LNCaP clone FGC (cell line): ENCODE results near the gene ALOX15.
"Not testable (repeated sequence)": the region's sequence is repeated elsewhere in the genome, so short reads cannot be mapped to it uniquely, and the experiment has no call there.

Experiments used
- DNase-seq: peaks from one replicate; pipeline ENCODE4 v3.0.0-alpha.2; 2011; ENCODE audit warnings: low read depth
- H3K4me3 ChIP-seq: 2 replicates; pipeline ENCODE4 v1.5.1; 2011; ENCODE audit warnings: mild to moderate bottlenecking, low read depth, low read length, control low read depth
- TF ChIP-seq, protein P1 (sequence below): IDR thresholded peaks from 2 replicates; pipeline ENCODE4 v1.5.1; 2012; ENCODE audit warnings: mild to moderate bottlenecking; ENCODE audit not compliant: control insufficient read depth, insufficient read depth; ENCODE audit errors: extremely low read depth

Gene ALOX15

DNA sequence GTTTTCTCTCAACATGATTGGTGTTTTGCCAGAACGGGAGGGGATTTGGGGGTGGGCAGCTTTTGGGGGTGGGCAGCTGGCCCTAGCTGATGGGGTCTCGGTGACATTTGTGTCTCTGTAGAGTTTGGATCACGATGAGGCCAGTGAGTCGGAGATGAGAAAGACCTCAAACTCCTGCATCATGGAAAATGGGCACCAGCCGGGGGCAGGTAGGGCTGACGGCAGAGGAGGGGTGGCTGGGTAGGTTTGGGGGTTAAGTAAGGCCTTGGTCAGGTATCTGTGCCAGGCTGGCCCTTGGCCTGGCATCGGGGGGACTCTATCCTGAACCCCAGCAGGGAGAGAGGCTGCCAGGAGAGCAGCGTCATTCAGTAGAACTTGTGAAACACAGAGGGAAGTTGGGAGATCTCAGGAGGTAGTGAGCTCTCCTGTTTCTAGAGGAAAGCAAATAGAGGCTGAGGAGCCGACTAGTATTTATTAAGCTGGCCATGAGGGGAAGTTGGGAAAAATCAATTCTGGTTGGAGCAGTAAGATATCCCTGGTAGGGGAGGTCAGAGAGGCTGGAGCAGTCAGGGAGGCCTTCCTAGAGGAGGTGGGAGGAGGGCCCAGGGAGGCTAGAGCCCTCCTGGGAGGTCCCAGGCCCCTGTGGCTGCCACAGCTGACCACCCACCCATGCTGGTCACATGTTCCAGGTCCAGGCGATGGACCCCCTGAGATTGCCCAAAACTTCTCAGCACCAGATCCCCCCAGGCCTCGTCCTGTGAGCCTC lies 49.1 kb downstream of the ALOX15 start:
- TF ChIP-seq, protein P1, sequence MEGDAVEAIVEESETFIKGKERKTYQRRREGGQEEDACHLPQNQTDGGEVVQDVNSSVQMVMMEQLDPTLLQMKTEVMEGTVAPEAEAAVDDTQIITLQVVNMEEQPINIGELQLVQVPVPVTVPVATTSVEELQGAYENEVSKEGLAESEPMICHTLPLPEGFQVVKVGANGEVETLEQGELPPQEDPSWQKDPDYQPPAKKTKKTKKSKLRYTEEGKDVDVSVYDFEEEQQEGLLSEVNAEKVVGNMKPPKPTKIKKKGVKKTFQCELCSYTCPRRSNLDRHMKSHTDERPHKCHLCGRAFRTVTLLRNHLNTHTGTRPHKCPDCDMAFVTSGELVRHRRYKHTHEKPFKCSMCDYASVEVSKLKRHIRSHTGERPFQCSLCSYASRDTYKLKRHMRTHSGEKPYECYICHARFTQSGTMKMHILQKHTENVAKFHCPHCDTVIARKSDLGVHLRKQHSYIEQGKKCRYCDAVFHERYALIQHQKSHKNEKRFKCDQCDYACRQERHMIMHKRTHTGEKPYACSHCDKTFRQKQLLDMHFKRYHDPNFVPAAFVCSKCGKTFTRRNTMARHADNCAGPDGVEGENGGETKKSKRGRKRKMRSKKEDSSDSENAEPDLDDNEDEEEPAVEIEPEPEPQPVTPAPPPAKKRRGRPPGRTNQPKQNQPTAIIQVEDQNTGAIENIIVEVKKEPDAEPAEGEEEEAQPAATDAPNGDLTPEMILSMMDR: no peak
- DNase-seq: no peak
- no peak overlapping the region for H3K4me3 ChIP-seq

DNA sequence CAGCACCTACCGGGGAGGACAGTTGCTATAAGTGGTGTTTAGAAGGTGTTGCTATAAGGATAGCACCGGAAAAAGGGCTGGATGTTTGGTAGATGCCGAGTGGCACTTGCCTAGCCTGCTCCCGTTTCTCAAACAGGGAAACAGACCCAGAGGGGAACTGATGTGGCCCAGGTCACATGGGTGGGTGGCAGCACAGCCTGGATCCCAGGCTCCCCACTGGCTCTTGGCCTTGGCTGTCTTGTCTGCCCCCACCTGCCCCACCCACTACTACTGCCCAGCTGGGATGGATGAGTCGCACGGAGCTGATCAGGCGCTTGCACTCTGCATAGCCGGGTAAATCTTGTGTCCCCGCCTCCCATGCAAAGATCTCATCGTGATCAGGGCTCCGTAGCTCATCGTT lies 49.9 kb downstream of the ALOX15 start:
- TF ChIP-seq, protein P1: no peak
- H3K4me3 ChIP-seq: no peak overlapping the region
- no peak for DNase-seq

DNA sequence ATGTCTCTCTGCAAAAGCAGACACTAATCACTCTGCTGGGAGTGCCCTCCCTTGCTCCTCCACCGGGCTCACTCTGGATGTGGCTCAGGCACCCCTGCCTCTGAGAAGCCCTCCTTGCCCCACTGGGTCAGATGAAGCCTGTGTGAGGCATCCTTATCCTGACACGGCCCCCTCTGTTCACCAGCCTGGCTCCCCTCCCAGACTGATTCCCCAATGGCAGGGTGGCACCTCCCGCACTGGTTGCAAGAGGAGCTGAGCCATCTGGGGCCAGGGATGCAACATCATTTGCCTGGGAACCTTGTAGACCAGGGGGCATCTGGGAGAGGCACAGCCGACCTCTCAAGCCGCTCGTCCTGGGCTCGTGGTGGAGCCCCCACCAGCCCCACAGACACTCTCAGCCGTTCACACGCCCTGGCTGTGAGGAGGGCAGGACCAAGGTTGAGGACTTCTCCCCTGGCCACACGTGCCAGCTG lies 50.5 kb downstream of the ALOX15 start:
- H3K4me3 ChIP-seq: no peak overlapping the region
- no peak for DNase-seq
- TF ChIP-seq, protein P1: no peak

DNA sequence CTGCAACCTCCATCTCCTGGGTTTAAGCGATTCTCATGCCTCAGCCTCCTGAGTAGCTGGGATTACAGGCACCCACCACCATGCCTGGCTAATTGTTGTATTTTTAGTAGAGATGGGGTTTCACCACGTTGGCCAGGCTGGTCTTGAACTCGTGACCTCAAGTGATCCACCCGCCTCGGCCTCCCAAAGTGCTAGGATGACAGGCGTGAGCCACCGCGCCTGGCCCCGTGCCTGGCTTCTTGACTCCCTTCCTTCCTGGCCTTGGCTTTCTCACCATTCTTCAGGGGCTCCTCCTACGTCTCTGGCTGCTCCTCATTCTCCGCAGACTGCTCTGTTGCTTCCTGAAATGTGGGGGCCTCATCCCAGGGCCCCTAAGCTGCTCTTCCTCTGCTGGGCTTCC lies 51.4 kb downstream of the ALOX15 start:
- DNase-seq: not testable (repeated sequence)

DNA sequence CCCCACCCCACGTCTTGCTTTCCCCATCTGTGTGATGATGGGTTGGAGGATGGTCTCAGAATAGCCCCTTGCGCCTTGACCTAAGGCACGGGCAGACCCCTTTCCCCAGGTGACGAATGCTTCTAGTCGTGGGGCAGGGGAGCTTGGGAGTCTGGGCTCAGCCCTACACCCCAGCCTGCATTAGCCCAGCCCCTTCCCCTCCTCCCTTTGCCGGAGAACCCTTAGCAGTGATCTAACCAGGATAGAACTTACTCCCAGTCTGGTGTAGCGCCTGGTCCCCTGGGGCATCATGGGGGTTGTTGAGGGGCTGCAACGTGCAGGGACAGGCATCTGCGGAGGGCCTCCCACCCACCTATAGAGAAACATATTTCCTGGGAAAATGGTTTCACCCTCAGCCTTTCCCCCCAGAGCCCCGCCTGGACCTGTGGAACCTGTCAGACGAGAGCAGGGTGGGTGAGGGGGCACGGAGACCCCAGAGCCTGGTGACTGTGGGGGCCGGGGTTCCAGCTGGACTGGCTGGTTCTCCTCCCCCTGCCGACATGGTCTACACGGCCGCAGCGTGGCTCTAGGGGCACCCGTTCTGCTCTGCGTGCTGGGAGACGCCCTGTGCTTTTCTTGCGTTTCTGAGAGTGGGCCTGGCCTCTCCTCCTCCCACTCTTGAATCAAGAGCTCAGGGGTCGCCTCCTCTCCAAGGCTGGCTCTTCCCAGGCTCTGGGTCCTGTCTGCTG lies 52.4 kb downstream of the ALOX15 start:
- TF ChIP-seq, protein P1: no peak
- DNase-seq: no peak
- H3K4me3 ChIP-seq: no peak overlapping the region

More for the DNA sequence above, 51.4 kb downstream of the ALOX15 start:
- not testable (repeated sequence) for H3K4me3 ChIP-seq

DNA sequence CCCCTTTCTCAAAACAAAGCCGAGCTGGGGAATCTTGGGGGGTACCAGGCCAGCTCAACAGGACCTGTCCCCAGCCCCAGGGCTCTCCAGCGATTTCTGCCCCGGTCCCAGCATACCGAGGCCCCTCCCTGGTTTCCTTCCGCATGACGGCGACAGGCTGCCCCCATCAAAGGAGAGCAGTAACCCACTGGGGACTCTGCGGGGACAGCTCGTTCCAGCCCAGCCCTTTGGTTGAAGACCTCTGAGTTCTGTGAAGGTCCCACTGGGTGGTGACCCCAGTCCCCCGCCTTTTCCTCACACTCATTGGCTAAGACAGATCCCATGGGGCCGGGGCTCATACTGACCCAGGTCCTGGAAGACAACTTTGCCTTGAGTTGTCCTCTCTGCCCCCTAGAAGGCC lies 53.1 kb downstream of the ALOX15 start:
- H3K4me3 ChIP-seq: no peak overlapping the region
- TF ChIP-seq, protein P1: no peak
- no peak for DNase-seq

DNA sequence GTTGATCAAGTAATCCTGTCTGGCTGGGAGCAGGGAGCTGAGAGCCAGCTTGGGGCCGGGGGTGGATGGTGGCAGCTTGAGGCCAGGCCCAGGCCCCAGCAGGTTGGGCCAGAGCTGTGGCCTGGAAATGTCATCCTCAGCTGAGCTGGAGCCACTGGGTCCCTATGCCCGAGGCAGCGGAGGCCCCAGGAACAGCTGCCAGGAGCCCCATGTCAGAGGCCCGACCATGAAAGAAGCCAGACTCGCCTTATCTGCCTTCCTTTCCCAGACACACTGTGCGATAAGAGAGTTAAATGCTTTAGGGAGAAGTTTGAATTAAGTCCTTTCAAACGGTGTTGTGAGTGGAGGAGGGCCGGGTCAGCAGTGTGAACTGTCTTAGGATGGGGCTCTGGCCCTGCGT lies 53.7 kb downstream of the ALOX15 start:
- DNase-seq: no peak
- TF ChIP-seq, protein P1: no peak
- no peak overlapping the region for H3K4me3 ChIP-seq
